Myocyte (in vitro differentiated cells): ENCODE measurements around the gene MRPL45. TPM values are rescaled to one million over a fixed set of nuclear protein-coding genes. Genes with fewer than 3 reads are reported as not detected.

Experiments used
- DNase-seq: peaks from one replicate; pipeline ENCODE4 v3.0.0-alpha.2; 2012; ENCODE audit warnings: low read depth
- total RNA-seq: library from RNA; depleted of rRNA; stranded (reverse); fragments of >200 nt; gene quantifications from 2 replicates; pipeline ENCODE4 v1.2.3, GENCODE V29; 2014

The MRPL45 gene
- total RNA-seq, 1 donor from 2014 or later = 38.5 TPM

DNA sequence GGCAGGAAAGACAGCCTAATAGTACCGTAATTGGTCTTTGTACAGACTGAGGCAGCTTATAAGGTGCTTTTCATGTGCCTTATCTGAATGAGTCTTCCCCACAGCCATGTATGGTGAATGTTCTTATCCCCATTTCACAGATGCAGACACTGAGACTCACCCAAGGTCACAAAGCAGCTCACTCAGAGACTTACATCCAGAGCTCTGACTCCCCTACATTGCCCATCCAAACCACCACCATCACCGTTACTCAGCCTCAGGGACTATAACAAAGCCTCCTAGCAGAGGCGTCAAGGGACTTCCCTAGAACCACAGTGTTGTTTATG, 47.4 kb downstream of the MRPL45 start:
- DNase-seq = no peak

DNA sequence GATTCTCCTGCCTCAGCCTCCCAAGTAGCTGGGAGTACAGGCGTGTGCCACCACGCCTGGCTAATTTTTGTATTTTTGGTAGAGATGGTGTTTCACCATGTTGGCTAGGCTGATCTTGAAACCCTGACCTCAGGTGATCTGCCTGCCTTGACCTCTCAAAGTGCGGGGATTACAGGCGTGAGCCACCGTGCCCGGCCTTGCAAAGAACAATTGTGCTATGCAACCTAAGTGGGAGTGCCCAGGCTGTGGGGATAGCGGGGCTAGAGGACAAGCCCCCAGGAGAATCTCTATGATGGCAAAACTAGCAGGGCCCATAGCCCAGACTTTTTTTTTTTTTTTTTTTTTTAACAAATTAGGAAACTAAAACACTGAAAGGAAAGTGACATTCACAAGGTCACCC, 48.8 kb downstream of the MRPL45 start:
- DNase-seq = no peak

DNA sequence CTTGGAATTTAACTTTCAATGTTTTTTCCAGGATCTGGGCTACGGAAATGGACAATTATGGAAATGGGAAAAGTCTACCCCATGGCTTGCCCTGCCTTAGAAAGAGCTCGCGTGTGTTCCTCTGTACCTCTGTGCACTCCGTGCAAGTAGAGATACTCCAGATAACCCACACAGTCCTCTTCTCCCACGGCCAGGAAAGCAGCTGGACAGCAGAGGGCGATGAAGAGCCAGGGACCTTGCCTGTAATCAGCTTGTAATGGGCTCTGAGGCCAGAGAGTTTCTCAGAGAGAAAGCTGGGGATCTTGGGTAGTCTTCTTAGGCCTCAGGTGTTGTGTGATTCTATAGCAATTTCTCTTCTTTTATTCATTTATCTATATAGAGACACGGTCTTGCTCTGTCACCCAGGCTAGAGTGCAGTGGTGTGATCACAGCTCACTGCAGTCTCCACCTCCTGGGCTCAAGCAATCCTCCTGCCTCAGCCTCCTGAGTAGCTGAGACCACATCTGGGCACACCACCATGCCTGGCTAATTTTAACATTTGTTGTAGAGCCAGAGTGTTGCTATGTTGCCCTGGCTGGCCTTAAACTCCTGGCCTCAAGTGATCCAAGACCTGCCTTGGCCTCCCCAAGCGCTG, 52.2 kb downstream of the MRPL45 start:
- DNase-seq = peak; percentile 88

DNA sequence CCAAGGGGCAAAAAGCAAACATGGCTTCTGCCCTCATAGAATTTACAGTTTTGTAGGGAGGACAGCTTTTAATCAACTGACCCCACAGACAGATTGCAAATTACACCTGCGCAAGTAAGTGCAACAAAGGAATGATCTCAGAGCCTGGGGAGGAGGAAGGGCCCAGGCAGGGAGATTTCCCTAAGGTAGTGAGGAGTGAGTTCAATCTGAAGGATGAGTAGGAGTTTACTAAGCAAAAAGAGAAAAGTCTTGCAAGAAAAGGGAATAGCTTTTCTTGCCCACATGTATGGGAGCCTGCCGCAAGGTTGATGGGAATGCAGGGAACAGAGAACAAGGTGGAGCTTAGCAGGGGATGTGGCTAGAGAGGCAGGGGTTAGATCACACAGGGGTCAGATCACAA, 53.1 kb downstream of the MRPL45 start:
- DNase-seq = no peak

DNA sequence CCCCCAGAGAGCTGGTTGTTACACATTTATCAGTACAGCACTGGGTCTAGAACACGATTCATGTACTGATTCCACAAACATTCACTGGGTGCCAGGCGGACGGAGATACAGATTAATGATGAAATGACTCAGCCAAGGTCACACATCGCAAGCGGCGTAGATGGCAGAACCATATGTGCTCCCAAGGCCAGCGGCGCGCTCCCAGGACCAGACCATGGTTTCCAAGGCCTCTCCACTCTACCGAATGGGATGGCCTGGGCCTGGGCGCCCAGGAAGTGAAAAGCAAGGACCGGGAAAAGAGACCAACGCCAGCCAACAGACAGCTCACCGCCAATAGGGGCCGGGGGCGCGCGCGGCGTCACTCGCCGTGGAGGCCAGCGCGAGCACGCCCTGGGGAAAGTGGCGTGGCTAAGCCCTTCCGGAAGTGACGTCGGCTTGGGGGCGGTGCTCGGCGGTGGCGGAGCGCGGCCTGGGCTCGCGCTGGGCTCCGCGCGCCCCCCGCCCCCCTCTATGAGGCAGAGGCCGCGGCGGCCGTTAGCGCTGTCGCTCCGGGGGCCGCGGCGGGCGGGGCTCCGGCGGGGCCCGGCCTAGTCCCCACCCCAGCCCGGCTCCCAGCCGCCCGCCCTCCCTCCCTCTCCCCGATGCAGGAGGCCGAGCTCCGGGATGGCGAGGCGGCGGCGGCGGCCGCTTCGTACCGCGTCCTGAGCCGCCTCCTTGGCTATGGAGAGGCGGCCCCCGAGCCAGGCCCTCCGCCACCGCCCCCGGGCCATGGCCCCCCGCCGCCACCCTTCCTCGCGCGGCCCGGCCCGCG, 54.6 kb downstream of the MRPL45 start, which contains the start of gene SOCS7:
TSS of gene SOCS7 (plus strand) at position 433 of the 811 bp plus-strand sequence. CDS start at position 642, 209 bp downstream.
- peak; percentile 91 for DNase-seq

DNA sequence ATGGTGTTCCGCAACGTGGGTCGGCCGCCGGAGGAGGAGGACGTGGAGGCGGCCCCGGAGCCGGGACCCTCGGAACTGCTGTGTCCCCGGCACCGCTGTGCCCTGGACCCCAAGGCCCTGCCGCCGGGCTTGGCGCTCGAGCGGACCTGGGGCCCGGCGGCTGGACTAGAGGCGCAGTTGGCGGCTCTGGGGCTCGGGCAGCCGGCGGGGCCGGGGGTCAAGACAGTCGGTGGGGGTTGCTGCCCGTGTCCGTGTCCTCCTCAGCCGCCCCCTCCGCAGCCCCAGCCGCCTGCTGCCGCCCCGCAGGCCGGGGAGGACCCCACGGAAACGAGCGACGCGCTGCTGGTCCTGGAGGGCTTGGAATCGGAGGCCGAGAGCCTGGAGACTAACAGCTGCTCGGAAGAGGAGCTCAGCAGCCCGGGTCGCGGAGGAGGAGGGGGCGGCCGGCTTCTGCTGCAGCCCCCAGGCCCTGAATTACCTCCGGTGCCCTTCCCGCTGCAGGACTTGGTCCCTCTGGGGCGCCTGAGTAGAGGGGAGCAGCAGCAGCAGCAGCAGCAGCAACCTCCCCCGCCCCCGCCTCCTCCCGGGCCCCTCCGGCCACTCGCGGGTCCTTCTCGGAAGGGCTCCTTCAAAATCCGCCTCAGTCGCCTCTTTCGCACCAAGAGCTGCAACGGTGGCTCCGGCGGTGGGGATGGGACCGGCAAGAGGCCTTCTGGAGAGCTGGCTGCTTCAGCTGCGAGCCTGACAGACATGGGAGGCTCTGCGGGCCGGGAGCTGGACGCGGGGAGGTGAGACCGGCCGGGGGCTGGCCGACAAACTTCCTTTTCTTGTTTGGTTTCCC, 55.5 kb downstream of the MRPL45 start:
- peak; percentile 24 for DNase-seq

DNA sequence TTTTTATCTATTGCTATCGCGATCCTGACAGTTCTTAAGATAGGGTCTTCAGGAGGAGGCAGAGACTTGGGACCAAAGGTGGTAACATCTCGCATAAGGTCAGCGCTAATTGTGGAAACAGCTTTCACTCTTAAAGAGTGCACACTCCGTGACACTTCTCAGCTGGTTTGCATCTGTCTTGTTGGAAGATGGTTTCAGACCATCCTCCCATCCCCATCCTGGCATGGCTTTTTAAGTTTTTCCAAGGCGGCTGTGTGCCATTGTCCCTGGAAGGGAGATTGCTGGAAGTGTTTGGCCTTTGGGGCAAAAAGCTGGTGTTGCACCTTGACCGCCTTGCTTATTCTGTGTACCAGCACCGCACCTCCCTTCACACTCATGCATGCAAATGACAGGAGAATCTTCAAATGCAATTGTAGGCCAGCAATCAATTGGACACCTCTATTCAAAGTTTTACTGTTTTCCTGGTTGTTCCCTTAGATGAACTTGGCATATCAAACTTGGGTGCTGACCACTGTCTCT, 56.2 kb downstream of the MRPL45 start:
- peak; percentile 46 for DNase-seq

DNA sequence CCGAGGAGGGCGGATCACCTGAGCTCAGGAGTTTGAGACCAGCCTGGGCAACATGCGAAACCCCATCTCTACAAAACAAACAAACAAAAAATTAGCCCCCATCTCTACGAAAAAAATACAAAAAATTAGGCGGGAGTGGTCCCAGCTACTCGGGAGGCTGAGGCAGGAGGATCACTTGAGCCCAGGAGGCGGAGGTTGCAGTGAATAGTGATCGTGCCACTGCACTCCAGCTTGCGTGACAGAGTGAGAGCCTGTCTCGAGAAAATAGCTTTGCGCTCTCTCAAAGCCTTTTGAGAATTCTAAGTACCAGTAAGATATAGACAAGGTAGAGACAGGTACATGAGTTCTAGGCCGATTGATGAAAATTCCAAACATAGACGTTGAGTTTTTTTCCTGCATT, 56.7 kb downstream of the MRPL45 start:
- no peak for DNase-seq

DNA sequence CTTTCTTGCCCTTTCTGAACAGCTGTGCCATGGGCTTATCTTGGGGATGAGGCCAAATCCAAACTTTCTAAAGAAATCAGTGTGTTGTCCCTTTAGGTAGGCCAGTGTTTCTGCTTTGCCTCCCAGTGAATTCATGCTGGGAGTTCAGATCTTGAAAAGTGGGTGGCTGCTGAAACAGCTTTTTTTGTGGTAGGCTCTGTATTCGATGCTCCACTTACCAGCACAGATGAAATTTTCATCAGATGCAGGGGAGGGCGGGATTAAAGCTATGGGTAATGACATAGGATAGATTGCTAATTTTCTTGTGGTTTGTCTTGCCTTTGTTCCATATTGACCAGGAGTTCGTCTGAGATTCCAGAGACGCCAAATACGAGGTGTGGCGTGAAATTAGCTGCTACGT, 57.5 kb downstream of the MRPL45 start:
- no peak for DNase-seq

DNA sequence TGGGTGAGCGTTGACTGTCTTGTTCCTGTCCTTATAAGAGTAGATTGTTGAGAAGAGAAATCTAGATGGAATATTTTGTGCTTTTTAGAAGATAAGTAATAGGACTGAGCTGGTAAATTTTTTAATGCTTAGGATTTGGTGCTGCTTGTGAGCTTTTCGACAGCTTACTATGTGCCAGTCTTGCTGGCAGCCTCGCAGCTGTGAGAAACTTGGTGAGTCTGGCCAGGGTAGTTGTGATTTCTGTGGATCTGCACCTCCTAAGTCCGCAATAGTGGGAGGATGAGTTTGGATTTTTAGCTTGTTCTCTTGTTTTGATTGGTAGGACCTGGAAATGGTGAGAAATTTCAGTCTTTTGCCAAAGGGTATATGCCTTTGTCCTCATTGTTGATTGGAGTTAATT, 58.3 kb downstream of the MRPL45 start:
- no peak for DNase-seq

DNA sequence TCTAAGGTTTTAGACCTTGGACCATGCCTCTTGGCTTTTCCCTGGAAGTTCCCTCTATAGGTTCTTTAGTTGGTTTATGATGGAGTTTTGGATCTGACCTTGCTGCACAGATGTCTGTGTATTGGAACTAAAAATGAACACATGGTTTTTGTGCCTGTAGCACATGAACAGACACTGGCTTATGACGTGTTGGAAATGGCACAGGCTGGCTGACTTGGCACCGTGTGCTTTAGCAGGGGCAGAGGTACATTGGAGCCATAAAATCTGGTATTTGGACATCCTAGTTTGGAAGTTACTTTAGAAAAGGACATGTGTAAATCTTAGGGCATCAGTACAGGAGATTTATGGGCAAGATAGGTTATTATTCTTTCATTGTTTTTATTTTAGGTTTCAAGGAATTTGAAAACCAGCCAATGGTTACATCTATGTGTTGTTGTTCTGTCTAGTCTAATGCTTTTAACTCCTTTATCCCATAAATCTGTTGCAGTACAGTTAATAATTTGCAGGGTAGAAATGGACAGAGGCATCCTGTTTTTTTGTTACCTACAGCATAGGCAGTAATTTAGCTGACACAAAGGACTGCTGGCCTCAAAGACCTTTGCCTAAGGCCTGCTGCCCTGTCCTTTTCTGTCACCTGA, 60.6 kb downstream of the MRPL45 start:
- DNase-seq = no peak

DNA sequence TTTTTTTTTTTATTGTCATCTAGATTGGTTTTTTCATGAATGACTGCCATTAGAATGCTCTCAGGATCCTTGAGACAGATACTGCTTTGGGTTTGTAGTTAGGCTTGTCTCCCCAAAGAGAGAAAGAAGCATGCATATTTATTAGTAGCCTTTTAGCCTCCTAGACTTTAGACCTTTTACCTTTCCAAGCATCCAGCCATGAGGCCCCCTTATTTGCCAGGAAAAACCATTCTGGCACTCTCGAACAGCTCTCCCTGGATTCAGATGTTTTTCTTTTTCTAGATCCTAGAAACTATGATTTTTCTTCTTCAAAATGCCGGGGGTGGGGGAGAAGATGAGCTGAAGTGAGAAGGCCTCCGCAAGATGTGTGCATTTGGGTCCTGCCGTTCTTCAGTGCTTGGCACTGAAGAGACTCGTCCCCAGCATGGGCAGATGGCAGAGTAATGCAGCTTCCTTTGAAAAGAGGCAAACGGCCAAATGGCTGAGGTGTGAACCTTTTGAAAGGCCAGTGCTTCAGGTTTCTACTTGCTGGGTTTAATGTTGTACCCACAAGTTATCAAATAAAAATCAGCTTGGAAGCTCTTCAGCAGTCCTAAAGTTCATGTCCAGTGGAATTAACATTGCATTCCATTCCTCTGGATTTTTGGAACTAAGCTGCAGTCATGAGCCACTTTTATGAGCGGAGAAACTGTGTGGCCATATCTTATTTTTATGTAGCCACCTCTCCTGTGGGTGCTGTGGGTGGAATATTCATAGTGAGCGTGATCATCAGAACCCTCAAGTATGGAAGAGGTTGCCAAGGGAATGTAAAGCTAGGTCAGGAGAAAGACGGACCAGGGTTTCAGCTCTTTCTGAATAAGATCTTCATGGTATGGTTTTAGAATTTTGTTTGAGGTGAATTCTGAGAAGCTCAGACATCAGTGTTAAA, 61.9 kb downstream of the MRPL45 start:
- peak; percentile 25 for DNase-seq

DNA sequence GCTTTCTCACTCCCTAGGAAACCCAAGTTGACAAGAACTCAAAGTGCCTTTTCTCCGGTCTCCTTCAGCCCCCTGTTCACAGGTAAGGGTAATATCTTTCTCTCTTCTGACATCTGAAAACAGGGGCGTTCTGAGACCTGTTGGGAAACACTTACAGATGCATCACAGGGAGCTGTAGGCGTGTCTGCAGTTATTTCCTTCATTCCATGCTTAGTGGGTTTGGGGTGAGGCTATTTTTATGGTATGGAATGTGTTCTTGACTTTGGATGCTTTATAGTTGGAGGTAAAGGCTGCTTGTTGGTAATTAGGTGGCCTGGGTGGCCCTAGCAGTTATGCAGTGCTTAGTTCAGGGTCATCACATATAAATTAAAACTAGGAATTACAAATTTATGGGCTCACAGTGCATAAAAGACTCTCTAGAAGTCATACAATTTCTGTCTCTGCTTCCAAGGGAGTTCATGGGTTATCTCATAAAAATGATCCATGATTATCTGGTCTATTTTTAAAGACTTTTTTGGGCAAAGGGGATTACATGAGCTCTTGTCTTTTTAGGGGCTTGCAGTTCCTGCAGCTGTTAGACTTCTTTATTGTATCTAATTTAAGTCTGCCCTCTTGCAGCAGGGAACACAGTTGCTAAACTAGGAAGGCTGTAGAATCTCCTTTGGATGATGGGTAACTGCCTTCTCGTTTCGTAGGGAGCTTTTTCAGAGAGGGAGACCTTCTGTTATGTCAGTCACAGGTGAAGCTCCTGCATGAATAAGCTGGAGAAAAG, 64.9 kb downstream of the MRPL45 start:
- DNase-seq = peak; percentile 52

DNA sequence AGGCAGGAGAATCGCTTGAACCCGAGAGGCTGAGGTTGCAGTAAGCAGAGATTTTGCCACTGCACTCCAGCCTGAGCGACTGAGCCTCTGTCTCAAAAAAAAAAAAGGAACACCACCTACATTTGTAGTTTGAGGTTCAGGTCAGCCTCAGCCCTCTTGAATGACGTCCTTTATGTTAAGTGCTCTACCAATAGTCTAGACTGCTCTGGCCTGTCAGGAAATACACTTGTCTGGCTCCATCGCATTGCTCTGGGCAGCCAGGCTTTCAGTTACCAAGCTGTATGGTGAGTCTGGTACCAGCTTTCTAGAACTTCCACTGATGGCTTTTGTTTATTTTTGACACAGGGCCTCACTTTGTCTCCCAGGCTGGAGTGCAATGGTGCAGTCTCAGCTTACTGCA, 66.0 kb downstream of the MRPL45 start:
- no peak for DNase-seq

DNA sequence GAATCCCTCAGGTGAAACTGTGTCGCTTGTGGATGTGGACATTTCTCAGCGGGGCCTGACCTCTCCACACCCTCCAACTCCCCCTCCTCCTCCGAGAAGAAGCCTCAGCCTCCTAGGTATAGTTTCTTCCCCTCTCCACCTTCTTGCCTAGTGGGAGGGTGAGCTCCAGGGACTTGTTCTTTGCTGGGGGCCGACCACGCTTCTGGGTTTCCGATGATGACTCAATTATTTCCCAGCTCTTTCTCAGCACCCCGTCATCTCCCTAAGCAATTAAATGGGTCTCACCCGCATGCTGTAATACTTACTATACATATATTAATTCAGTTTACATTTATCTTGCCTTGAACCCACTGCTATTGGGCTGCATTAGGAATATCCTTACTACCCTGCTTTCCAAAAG, 67.8 kb downstream of the MRPL45 start:
- DNase-seq = no peak

DNA sequence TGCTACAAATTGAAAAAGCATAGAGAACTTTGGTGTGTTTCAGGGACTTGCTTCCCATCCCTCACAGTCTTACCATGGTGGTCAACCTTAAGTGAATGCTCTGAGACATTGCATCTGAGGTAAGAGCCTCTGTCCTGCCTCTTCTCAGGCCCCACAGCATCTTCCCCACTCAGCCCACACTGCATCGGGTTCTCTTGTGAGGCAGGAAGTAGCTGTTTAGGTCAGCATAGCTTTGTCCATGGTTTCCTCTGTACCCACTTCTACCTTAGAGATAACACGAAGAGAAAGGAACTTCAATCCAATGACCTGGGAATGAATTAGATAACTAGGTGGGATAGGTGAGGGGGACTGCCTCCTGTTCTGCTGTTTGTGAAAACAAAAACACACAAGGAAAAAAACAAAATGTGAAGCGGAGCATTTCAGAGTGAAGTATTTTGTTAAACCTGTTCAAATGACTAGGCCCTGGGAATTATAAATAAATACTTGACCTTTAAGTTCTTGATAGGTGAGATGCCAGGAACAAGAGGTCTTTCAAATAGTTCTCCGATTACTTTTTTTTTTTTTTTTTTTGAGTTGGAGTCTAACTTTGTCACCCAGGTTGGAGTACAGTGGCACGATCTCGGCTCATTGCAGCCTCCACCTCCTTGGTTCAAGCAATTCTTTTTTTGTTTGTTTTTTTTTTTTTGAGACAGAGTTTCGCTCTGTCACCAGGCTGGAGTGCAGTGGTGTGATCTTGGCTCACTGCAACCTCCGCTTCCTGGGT, 72.3 kb downstream of the MRPL45 start:
- no peak for DNase-seq
